ENCODE measurements around the gene ZNF146.
"Not testable (repeated sequence)": the region's sequence is repeated elsewhere in the genome, so short reads cannot be mapped to it uniquely, and the experiment has no call there.

The ZNF146 gene

DNA sequence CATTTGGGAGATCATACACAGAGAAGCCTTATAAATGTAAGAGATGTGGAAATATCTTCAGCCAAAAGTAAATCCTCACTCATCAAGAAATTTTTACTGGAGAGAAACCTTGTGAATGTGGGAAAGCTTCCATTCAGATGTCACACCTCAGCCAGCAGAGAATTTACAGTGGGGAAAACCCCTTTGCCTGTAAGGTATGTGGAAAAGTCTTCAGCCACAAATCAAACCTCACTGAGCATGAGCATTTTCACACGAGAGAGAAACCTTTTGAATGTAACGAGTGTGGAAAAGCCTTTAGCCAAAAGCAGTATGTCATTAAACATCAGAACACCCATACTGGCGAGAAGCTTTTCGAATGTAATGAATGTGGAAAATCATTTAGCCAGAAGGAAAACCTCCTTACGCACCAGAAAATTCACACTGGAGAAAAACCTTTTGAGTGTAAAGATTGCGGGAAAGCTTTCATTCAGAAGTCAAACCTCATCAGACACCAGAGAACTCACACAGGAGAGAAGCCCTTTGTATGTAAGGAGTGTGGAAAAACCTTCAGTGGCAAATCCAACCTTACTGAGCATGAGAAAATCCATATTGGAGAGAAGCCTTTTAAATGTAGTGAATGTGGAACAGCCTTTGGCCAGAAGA lies 21.5 kb downstream of the ZNF146 start:
- DNase-seq: no peak

GRCh38 chr19:36236946-36237310 lies 22.0 kb downstream of the ZNF146 start:
- no peak for DNase-seq

GRCh38 chr19:36244066-36244465 lies 29.2 kb downstream of the ZNF146 start:
- no peak for DNase-seq

- no peak for DNase-seq
Measured at GRCh38 chr19:36245210-36246005, 30.5 kb downstream of the ZNF146 start.

DNA sequence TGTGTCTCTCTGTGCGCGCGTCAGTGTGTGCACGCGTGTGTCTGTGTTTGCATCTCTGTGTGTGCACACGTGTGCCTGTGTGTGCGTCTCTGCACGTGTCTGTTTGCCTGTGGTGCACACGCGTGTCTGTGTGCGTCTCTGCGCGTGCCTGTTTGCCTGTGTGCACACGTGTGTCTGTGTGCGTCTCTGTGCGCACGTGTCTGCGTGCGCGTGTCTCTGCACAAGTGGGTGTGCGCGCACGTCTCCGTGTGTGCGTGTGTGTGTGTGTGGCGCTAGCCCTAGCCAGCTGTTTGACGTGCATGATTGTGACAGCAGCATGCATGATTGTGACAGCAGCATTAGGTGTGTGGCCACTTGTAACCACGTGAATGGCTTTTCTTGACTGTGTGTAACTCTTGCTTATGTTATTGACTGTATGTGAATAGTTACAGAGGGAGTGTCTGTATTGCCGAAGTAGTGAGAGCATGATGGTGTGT lies 31.1 kb downstream of the ZNF146 start:
- no peak for DNase-seq

DNA sequence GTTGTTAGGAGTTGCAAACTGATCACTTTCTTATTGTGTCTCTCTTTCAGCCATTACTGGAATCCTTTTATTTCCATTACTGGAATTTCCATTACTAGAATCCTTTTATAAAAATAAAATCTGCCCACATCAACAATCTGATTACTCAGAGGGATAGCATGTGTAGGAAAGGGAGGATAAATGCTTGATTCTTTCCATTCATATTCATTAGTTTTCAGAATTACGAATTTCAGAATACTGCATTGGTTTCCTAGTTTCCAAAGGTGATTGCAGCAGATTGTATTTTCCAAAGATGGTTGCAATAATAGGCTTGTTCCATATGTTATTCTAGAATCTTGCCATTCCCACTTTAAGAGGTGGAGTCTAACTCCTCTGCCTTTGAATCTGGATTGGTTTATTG lies 37.1 kb downstream of the ZNF146 start:
- no peak for DNase-seq

DNA sequence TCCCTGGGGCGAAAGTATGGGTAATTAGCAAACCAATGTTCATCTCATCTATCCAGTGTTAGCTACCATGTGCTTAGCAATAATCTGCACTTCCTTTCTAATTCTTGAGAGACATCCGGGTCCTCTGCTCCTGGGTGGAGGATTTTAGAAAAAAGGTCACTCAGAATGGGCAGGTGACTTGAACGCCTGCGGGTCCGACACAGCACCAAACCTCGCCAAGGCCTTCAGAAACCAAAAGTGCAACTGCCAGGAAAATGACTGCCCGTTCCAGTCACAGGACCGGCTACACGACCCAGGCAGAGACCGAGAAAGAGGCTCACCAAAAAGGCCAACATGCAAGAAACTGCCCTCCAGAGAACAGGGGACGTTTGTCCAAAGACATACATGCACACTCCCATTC lies 39.9 kb downstream of the ZNF146 start:
- DNase-seq: no peak

DNA sequence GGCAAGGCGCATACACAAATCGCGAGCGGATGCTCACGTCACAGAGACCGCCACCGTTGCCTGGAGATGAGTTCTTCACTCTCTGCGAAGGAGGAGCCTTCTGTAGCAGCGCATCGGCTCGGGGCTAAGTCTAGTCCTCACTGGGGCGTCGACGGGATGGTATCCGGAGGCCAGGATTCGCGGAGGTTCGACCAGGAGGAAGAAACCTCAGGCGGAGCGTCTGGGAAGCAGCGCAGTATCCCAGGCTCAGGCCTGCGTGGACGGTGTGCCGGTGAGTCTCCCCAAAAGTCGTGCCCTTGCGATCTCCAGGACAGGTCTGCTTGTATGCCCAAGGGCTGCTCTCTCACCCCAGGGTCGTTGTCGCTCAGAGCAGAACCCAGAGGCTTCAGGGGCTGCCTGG lies 40.4 kb downstream of the ZNF146 start:
- DNase-seq: no peak

- no peak for DNase-seq
Measured at GRCh38 chr19:36256064-36256463, 41.2 kb downstream of the ZNF146 start.

- DNase-seq: no peak
Measured at GRCh38 chr19:36256853-36257519, 42.1 kb downstream of the ZNF146 start.

DNA sequence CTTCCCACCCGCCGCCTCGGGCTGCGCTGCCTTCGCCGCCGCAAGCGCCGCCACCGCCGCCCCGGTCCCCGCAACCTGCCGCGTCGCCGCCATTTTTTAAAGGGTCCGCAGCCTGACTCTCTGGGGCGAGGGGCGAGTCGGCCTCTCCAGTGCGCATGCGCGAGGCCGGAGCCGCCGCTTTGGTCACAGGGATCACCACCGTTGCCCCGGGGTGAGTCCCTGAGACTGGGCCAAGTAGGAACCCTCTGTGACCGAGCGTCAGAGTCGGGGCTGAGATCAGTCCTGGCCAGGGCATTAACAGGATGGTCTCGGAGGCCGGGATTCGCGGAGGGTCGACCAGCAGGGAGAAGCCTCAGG lies 42.6 kb downstream of the ZNF146 start:
- DNase-seq: no peak

DNA sequence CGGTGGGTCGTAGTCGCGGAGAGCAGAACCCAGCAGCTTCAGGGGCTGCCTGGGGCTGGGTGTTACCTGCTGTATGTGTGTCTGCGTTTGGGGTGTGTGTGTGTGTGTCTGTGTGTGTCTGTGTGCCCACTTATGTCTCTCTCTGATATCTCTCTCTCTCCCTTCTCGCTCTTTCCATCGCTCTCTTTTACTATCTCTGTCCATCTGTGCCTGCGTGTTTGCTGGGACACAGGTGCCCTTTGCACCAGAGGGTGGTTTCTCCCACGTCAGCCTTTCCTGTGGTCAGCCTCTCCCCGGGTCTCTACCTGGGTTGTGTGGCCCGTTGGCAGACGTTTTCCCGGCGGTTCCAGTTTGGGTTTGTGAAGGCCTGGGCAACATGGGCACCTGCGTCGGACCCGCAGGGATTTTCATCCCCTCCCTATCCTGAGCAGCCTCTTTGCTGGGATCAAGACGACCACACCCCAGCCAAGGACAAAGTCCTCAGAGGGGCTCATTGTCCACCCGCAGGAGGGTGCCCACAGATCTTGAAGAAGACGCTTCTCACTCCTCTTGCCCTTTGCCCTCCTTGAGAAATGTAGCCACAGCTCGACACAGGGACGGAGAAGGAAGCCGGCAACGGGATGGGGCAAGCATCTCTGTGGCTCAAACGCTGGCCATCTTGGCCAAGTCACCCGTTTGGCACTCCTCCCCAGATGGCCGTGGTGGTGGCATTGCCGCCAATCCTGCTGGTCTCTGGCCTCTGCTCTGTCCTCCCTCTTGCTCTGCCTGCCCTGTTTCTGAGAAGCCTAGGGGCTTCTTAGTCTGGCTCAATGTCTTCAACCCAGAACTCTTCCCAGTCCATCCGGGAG lies 43.3 kb downstream of the ZNF146 start:
- DNase-seq: no peak

GRCh38 chr19:36259211-36259610 lies 44.3 kb downstream of the ZNF146 start:
- no peak for DNase-seq

DNA sequence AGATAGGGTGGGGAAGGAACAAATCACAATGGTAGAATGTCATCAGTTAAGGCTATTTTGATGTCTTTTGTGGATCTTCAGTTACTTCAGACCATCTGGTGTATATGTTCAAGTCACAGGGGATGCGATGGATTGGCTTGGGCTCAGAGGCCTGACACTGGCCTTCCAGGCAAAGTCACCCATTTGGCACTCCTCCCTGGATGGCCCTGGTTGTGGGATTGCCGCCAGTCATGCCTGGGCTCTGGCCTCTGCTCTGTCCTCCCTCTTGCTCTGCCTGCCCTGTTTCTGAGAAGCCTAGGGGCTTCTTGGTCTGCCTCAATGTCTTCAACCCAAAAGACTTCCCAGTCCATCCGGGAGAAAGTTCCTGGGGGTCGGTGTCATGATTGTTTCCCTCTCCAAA lies 50.2 kb downstream of the ZNF146 start:
- DNase-seq: no peak

- no peak for DNase-seq
Measured at GRCh38 chr19:36265856-36266374, 51.0 kb downstream of the ZNF146 start.

DNA sequence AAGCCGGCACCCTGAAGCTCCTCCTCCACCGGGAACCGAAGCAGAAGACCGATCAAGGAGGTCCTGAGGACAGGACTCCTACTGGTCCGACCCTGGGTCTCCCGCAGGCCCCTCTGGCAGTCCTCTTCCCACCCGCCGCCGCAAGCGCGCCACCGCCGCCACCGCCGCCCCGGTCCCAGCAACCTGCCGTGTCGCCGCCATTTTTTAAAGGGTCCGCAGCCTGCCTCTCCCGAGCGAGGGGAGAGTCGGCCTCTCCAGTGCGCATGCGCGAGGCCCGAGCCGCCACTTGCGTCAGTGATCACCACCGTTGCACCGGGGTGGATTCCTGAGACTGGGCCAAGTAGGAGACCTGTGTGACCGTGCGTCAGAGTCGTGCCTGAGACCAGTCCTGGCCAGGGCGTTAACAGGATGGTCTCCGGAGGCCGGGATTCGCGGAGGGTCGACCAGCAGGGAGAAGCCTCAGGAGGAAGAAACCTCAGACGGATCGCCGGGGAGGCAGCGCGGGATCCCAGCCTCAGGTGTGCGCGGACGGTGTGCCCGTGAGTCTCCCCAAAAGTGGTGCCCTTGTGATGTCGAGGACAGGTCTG lies 51.6 kb downstream of the ZNF146 start:
- DNase-seq: no peak

- no peak for DNase-seq
Measured at GRCh38 chr19:36267061-36267845, 52.3 kb downstream of the ZNF146 start.

GRCh38 chr19:36268081-36268480 lies 53.2 kb downstream of the ZNF146 start:
- not testable (repeated sequence) for DNase-seq

DNA sequence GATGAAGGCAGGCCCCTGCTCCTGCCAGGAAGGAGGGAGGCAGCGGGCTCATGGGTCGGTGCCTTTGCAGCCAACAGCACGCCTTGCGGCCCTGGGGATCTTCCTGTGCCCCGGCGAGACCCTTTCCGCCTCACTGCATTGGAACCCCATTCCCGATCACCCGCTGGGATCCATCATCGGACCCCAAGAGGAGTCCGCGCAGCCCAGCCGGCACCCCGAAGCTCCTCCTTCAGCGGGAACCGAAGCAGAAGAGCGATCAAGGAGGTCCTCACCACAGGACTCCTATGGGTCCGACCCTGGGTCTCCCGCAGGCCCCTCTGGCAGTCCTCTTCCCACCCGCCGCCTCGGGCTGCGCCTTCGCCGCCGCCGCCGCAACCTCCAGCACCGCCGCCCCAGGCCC lies 53.7 kb downstream of the ZNF146 start:
- DNase-seq: not testable (repeated sequence)

GRCh38 chr19:36269295-36269694 lies 54.4 kb downstream of the ZNF146 start:
- not testable (repeated sequence) for DNase-seq
